Spleen (tissue), 11 donors: ENCODE results near the gene SSU72. TPM values are rescaled to one million over a fixed set of nuclear protein-coding genes. Genes with fewer than 3 reads are reported as not detected.
A peak's percentile ranks its signal among the peaks of the same experiment; 100 is the strongest.

Source experiments
- DNase-seq: peaks from one replicate; pipeline ENCODE4 v3.0.0-alpha.2; 2020
- H3K27ac ChIP-seq, 8 donors: fragments of 200-600 bp; sonication (generic) in 7 of 8; 1 replicate in 4 of 8; 2 replicates in 4 of 8; pipeline versions ENCODE4 v1.5.0 to v1.8.0; 2016 to 2021; ENCODE audit warnings: inconsistent platforms in 4 of 8, mild to moderate bottlenecking in 4 of 8, moderate library complexity in 1 of 8
- H3K27me3 ChIP-seq, 7 donors: fragments of 200-600 bp; sonication (generic) in 6 of 7; replicated peaks in 1 of 7; 1 replicate in 4 of 7; 2 replicates in 3 of 7; pipeline versions ENCODE4 v1.5.0 to v1.8.0; 2016 to 2021; ENCODE audit warnings: inconsistent platforms in 3 of 7, mild to moderate bottlenecking in 1 of 7
- H3K36me3 ChIP-seq, 6 donors: fragments of 200-600 bp; sonication (generic) in 5 of 6; 1 replicate in 4 of 6; 2 replicates in 2 of 6; pipeline versions ENCODE4 v1.5.0 to v1.8.0; 2016 to 2021; ENCODE audit warnings: inconsistent platforms in 2 of 6
- H3K4me1 ChIP-seq, 6 donors: fragments of 200-600 bp; sonication (generic) in 5 of 6; 1 replicate in 3 of 6; 2 replicates in 3 of 6; pipeline versions ENCODE4 v1.5.0 to v1.8.0; 2016 to 2021; ENCODE audit warnings: inconsistent platforms in 3 of 6
- H3K4me3 ChIP-seq, 8 donors: fragments of 200-600 bp; sonication (generic) in 7 of 8; 1 replicate in 4 of 8; 2 replicates in 4 of 8; pipeline versions ENCODE4 v1.5.0 to v1.8.0; 2016 to 2021; ENCODE audit warnings: inconsistent platforms in 4 of 8, mild to moderate bottlenecking in 4 of 8, moderate library complexity in 2 of 8
- H3K9me3 ChIP-seq, 8 donors: fragments of 200-600 bp; sonication (generic) in 7 of 8; 1 replicate in 4 of 8; 2 replicates in 4 of 8; pipeline versions ENCODE4 v1.5.0 to v1.8.0; 2016 to 2021; ENCODE audit warnings: inconsistent platforms in 4 of 8
- POLR2A ChIP-seq, 3 donors: fragments of 450-650 bp; IDR thresholded peaks; one replicate each; pipeline ENCODE4 v1.5.1; 2017; ENCODE audit warnings: antibody characterized with exemption in 3 of 3, mild to moderate bottlenecking in 1 of 3
- POLR2AphosphoS5 ChIP-seq, 3 donors: sonication (generic); formaldehyde crosslinking; IDR thresholded peaks; one replicate each; pipeline ENCODE4 v1.5.1; 2017; ENCODE audit warnings: antibody characterized with exemption in 3 of 3
- WGBS, 5 donors: extraction: QIAGEN DNeasy Blood & Tissue Kit in 3 of 5; methylation state at CpG; one replicate each; pipeline versions ENCODE4 v1.1.5 to v1.1.7; 2013 to 2018; 5-methylcytosine and 5-hydroxymethylcytosine counted together
- intact Hi-C: fragments of 100-400 bp; cut with DNase I; formaldehyde crosslinking; loops from one replicate; pipeline ENCODE4 v1.15.0; 2023; ENCODE audit warnings: low total_unique reads
- polyA plus RNA-seq, 3 donors: library from polyadenylated mRNA; stranded (reverse); fragments of 200-250 nt; gene quantifications; one replicate each; pipeline ENCODE4 v1.2.1, GENCODE V29; 2013
- total RNA-seq, 7 donors: library from RNA; depleted of rRNA in 3 of 7; stranded (reverse); fragments of >200 nt in 3 of 7; fragmentation: NEBNext Ultra II Directional in 4 of 7; extraction: Animal tissue kit (Norgen Biotek cat#: 25700) in 4 of 7; gene quantifications; one replicate each; pipeline versions ENCODE4 v1.1.0 to v1.2.1, GENCODE V29; 2016 to 2021
- TF ChIP-seq, protein P1 (sequence below), 11 experiments: fragments of 200-600 bp in 7 of 11; fragments of 450-650 bp in 4 of 11; sonication (generic) in 4 of 11; IDR thresholded peaks in 8 of 11; conservative IDR thresholded peaks in 3 of 11; 1 replicate in 7 of 11; 2 replicates in 4 of 11; pipeline versions ENCODE4 v1.4.0 to v1.8.0; 2016 to 2021; ENCODE audit warnings: antibody characterized with exemption in 11 of 11, inconsistent platforms in 4 of 11, mild to moderate bottlenecking in 1 of 11
- donor health status: healthy with polysubstance abuse.
- donor health status: DM: no; HTN: no; CAD: no; lungs with moderate emphysema.
- donor health status: DM: no; HTN: no; CAD: no.
- donor health status: Bipolar disorder and iron deficiency.
- donor health status: healthy.
- donor health status: DM: no; HTN: no; CAD: no.
- donor health status: DM: yes; HTN: yes; CAD: no.

The SSU72 gene
- total and polyA plus RNA-seq, 10 donors: 86.7 to 168 (median 107) TPM

DNA sequence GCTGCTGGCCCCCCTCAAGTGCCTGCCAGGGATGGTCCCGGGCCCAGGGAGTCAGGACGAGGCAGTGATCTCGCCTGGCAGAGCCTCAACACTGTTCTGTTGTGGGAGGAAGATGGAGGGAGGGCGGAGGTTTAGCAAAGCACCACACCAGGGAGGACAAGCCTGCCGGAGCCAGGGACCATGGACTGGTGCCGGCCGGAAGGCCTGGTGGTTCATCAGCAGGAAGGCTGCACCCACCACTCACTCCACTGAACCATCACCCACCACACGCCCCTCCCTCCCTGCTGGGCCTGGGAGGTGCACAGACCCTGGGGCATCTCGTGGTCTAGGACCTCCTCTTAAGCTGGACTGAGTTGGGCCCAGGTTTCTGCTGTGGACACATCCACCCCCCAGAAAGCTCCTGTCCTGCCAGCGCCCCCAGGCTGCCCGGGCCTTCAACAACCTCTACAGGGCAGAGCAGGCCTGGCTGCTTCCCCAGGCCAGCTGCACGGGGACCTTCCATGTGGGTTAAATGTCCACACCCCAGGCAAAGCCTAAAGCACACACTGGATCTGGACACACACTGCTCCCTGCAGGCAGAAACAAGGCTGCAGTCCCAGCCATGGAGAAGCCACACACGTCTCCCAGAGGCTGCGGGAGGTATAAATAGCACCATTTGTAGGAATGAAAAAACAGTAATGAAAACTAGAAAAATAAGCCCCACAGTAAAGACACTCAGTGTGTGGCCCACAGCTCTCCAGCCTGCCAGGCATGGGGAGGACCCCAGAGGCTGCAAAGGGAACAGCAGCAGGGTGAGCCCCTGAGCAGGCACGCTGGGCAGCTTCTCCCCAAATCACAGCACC is 23.9 kb downstream of the SSU72 start:
- H3K4me3 ChIP-seq: no peak overlapping the region
- no peaks in the 10 kb centered on the region for H3K27me3 ChIP-seq
- intact Hi-C loops: no loop called here
- H3K36me3 ChIP-seq: peaks cover 0 to 57% (median 0%) of the 10 kb centered on the region in 6 donors
- WGBS, 5 donors: 75 to 94% (median 83%) methylated on average over 4 to 15 of the region's 15 CpGs
- no peak overlapping the region for H3K27ac ChIP-seq
- TF ChIP-seq POLR2AphosphoS5 (IDR thresholded peaks at IDR 0.05) (peak; percentile 15 to 61 (median 20)), POLR2A (IDR thresholded peaks at IDR 0.05) (no peak)
- peaks cover 0 to 26% (median 3%) of the 10 kb centered on the region in 6 donors for H3K4me1 ChIP-seq
- no peak for DNase-seq
- H3K9me3 ChIP-seq: no peaks in the 10 kb centered on the region

GRCh38 chr1:1550087-1550486 is 24.6 kb downstream of the SSU72 start:
- Histone ChIP-seq H3K27me3 (no peaks in the 10 kb centered on the region), H3K4me1 (peaks cover 0 to 31% (median 3%) of the 10 kb centered on the region in 6 donors), H3K9me3 (no peaks in the 10 kb centered on the region), H3K4me3 (no peak overlapping the region), H3K36me3 (peaks cover 0 to 55% (median 0%) of the 10 kb centered on the region in 6 donors), H3K27ac (no peak overlapping the region)
- TF ChIP-seq POLR2A (IDR thresholded peaks at IDR 0.05) (no peak), POLR2AphosphoS5 (IDR thresholded peaks at IDR 0.05) (no peak)
- TF ChIP-seq, protein P1, sequence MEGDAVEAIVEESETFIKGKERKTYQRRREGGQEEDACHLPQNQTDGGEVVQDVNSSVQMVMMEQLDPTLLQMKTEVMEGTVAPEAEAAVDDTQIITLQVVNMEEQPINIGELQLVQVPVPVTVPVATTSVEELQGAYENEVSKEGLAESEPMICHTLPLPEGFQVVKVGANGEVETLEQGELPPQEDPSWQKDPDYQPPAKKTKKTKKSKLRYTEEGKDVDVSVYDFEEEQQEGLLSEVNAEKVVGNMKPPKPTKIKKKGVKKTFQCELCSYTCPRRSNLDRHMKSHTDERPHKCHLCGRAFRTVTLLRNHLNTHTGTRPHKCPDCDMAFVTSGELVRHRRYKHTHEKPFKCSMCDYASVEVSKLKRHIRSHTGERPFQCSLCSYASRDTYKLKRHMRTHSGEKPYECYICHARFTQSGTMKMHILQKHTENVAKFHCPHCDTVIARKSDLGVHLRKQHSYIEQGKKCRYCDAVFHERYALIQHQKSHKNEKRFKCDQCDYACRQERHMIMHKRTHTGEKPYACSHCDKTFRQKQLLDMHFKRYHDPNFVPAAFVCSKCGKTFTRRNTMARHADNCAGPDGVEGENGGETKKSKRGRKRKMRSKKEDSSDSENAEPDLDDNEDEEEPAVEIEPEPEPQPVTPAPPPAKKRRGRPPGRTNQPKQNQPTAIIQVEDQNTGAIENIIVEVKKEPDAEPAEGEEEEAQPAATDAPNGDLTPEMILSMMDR (IDR thresholded peaks at IDR 0.05 in 8 of 11, conservative IDR thresholded peaks at IDR 0.05 in 3 of 11): no peak
- WGBS, 5 donors: 86 to 95% (median 90%) methylated on average over 7 of the region's 7 CpGs
- no peak for DNase-seq
- intact Hi-C loops: no loop called here

DNA sequence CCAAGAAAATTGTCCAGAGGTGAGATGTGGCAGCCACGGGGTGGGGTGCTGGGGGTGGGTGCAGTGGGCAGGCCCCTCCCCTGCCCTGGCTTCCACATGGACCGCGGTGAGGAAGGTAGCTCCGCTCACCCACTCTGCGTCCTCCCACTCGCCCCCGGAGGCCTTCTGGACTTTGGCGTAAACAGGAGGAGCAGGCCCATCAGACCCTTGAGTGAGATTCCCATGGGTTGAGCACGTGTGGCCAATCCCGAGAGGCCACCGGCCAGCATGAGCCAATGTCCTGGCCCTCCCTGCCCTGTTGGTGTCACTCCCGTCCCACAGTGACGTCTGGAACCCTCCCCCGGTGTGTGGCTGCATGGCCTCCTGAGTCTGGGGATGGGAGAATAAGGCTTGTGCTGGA is 26.1 kb downstream of the SSU72 start:
- H3K4me1 ChIP-seq: peaks cover 0 to 31% (median 0%) of the 10 kb centered on the region in 6 donors
- intact Hi-C loops: no loop called here
- TF ChIP-seq, protein P1 (IDR thresholded peaks at IDR 0.05 in 8 of 11, conservative IDR thresholded peaks at IDR 0.05 in 3 of 11): no peak
- TF ChIP-seq POLR2A (IDR thresholded peaks at IDR 0.05) (no peak), POLR2AphosphoS5 (IDR thresholded peaks at IDR 0.05) (peak in 2 of 3 donors; percentile 41 to 54)
- no peaks in the 10 kb centered on the region for H3K27me3 ChIP-seq
- H3K4me3 ChIP-seq: no peak overlapping the region
- H3K27ac ChIP-seq: no peak overlapping the region
- H3K36me3 ChIP-seq: peaks cover 0 to 56% (median 0%) of the 10 kb centered on the region in 6 donors
- DNase-seq: no peak
- whole genome bisulfite sequencing, 5 donors: 82 to 94% (median 87%) methylated on average over 11 to 14 of the region's 14 CpGs
- no peaks in the 10 kb centered on the region for H3K9me3 ChIP-seq

DNA sequence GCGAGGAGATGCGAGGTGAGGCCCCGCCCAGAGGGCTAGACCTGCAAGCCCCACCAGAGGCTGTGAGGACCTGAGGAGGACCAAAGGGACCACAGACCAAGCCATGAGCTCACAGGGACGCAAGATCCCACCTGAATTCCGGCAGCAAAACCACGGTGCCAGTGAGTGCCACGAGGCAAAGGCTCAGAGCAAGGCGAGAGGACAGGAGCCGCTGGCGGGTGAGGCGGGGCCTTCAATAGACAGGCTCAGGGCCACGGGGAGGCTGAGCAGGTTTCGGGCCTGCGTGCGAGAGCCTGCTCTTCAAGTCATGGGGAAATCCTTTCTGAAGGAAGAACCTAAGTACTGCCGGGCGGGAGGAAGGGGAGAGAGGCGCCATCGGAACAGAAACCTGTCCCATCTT is 27.2 kb downstream of the SSU72 start:
- H3K4me1 ChIP-seq: peaks cover 0 to 42% (median 7%) of the 10 kb centered on the region in 6 donors
- peaks cover 0 to 67% (median 10%) of the 10 kb centered on the region in 6 donors for H3K36me3 ChIP-seq
- intact Hi-C loops: no loop called here
- H3K4me3 ChIP-seq: no peak overlapping the region
- no peak overlapping the region for H3K27ac ChIP-seq
- TF ChIP-seq POLR2AphosphoS5 (IDR thresholded peaks at IDR 0.05): peak in 2 of 3 donors; percentile 24 to 32
- TF ChIP-seq, protein P1 (IDR thresholded peaks at IDR 0.05 in 8 of 11, conservative IDR thresholded peaks at IDR 0.05 in 3 of 11): no peak
- no peak for TF ChIP-seq POLR2A (IDR thresholded peaks at IDR 0.05)
- DNase-seq: no peak
- no peaks in the 10 kb centered on the region for H3K9me3 ChIP-seq
- H3K27me3 ChIP-seq: no peaks in the 10 kb centered on the region
- WGBS, 5 donors: 90 to 97% (median 91%) methylated on average over 17 to 19 of the region's 19 CpGs
